SK-N-SH (cell line): ENCODE results near the gene PROK2.

ENCODE experiments used
- CTCF ChIP-seq: fragments of 200-600 bp; sonication (generic); IDR thresholded peaks from 2 replicates; pipeline ENCODE4 v1.6.1; 2017; ENCODE audit warnings: antibody characterized with exemption, mild to moderate bottlenecking, moderate library complexity
- FOXM1 ChIP-seq: IDR thresholded peaks from 2 replicates; pipeline ENCODE4 v1.4.0; 2012; ENCODE audit warnings: low read depth, mild to moderate bottlenecking
- MAX ChIP-seq: IDR thresholded peaks from 2 replicates; pipeline ENCODE4 v1.4.0; 2012; ENCODE audit warnings: low read depth
- POLR2AphosphoS5 ChIP-seq: IDR thresholded peaks from 2 replicates; pipeline ENCODE4 v1.6.1; 2012; ENCODE audit warnings: low read depth, low read length
- REST ChIP-seq: IDR thresholded peaks from 2 replicates; pipeline ENCODE4 v1.6.1; 2012; ENCODE audit warnings: mild to moderate bottlenecking, low read depth, low read length, moderate library complexity
- SIN3A ChIP-seq: IDR thresholded peaks from 2 replicates; pipeline ENCODE4 v1.6.1; 2012; ENCODE audit warnings: low read depth, mild to moderate bottlenecking, low read length, moderate library complexity, borderline replicate concordance
- TAF1 ChIP-seq: IDR thresholded peaks from 2 replicates; pipeline ENCODE4 v1.6.1; 2012; ENCODE audit warnings: low read depth, mild to moderate bottlenecking, low read length, moderate library complexity, borderline replicate concordance
- USF2 ChIP-seq: fragments of 150-350 bp; IDR thresholded peaks from 2 replicates; pipeline ENCODE4 v1.6.1; 2017; ENCODE audit warnings: antibody characterized with exemption, low read length, low read depth, borderline replicate concordance
- YY1 ChIP-seq: IDR thresholded peaks from 2 replicates; pipeline ENCODE4 v1.4.0; 2012; ENCODE audit warnings: low read depth, mild to moderate bottlenecking

- TF ChIP-seq CTCF (no peak), YY1 (no peak), SIN3A (no peak), USF2 (no peak), MAX (no peak), FOXM1 (no peak), TAF1 (no peak), POLR2AphosphoS5 (no peak), REST (no peak)
These were observed 52.3 kb downstream of the PROK2 start for GRCh38 chr3:71732637-71733036.
